Activated B cell treated with CpG ODN at 0.5 μM for 24 hours (primary cell): ENCODE measurements around the gene CABLES1. TPM values are rescaled to one million over a fixed set of nuclear protein-coding genes. Genes with fewer than 3 reads are reported as not detected.

ENCODE experiments used
- ATAC-seq: fragments of 200-7000 bp; cut with Tn5 transposase; one replicate; pipeline ENCODE4 v1.10.0; 2021; ENCODE audit warnings: low read depth, mild to moderate bottlenecking, moderate library complexity
- CTCF ChIA-PET: fragments of 350-600 bp; sonication (Branson Sonifier 250); formaldehyde crosslinking; loops from one replicate; lab custom pipeline; 2021; ENCODE audit warnings: antibody characterized with exemption; lab: Charles Lee
- POLR2A ChIA-PET: fragments of 350-600 bp; sonication (Branson Sonifier 250); formaldehyde crosslinking; loops from one replicate; lab custom pipeline; 2021; ENCODE audit warnings: antibody characterized with exemption; lab: Charles Lee
- DNase-seq: peaks from one replicate; pipeline ENCODE4 v3.0.0; 2022
- H3K27ac Mint-ChIP-seq: one replicate; pipeline ENCODE4 v1.8.0; 2020; ENCODE audit warnings: mixed read lengths
- H3K27me3 Mint-ChIP-seq: one replicate; pipeline ENCODE4 v1.8.0; 2021; ENCODE audit warnings: mixed read lengths
- H3K36me3 Mint-ChIP-seq: one replicate; pipeline ENCODE4 v1.8.0; 2021; ENCODE audit warnings: low read depth, mixed read lengths
- H3K4me1 Mint-ChIP-seq: one replicate; pipeline ENCODE4 v1.8.0; 2021; ENCODE audit warnings: mixed read lengths
- H3K4me3 Mint-ChIP-seq: one replicate; pipeline ENCODE4 v1.8.0; 2020; ENCODE audit warnings: mild to moderate bottlenecking, mixed read lengths
- H3K9me3 Mint-ChIP-seq: one replicate; pipeline ENCODE4 v1.8.0; 2020; ENCODE audit warnings: mixed read lengths
- CTCF ChIP-seq: fragments of 200-600 bp; IDR thresholded peaks from one replicate; pipeline ENCODE4 v1.8.0; 2022; ENCODE audit warnings: antibody characterized with exemption, mild to moderate bottlenecking
- intact Hi-C: fragments of 100-400 bp; cut with micrococcal nuclease; formaldehyde crosslinking; loops from one replicate; pipeline ENCODE4 v1.15.1; 2024
- total RNA-seq: library from RNA; stranded (reverse); gene quantifications from 2 replicates; pipeline ENCODE4 v1.2.3, GENCODE V29; 2022

The CABLES1 gene
- total RNA-seq, 1 donor from 2014 or later: 32.3 TPM

GRCh38 chr18:23279931-23280330, 144.6 kb downstream of the CABLES1 start:
- TF ChIP-seq CTCF: no peak
- Mint-ChIP-seq H3K36me3 (peaks cover 10% of the 10 kb centered on the region), H3K9me3 (peaks cover 6% of the 10 kb centered on the region), H3K27me3 (no peaks in the 10 kb centered on the region), H3K4me1 (peaks cover 17% of the 10 kb centered on the region), H3K27ac (no peak overlapping the region), H3K4me3 (no peak overlapping the region)
- CTCF ChIA-PET: no interaction called here
- DNase-seq (no peak), ATAC-seq (no peak)
- POLR2A ChIA-PET: no interaction called here
- intact Hi-C loops: no loop called here

- peaks cover 6% of the 10 kb centered on the region for H3K9me3 Mint-ChIP-seq
- H3K4me1 Mint-ChIP-seq: peaks cover 17% of the 10 kb centered on the region
- CTCF ChIA-PET: no interaction called here
- POLR2A ChIA-PET: interaction anchor here (0.5 kb wide), 1 partner anchor 77 kb away, joined by 3 read pairs; no protein-coding TSS in a partner anchor
- H3K27ac Mint-ChIP-seq: no peak overlapping the region
- H3K27me3 Mint-ChIP-seq: no peaks in the 10 kb centered on the region
- DNase-seq (no peak), ATAC-seq (no peak)
- H3K36me3 Mint-ChIP-seq: peaks cover 10% of the 10 kb centered on the region
- H3K4me3 Mint-ChIP-seq: no peak overlapping the region
- no peak for TF ChIP-seq CTCF
- intact Hi-C loops: no loop called here
Observed at GRCh38 chr18:23280844-23281243, 145.6 kb downstream of the CABLES1 start.

GRCh38 chr18:23281626-23282436, 146.5 kb downstream of the CABLES1 start:
- Mint-ChIP-seq H3K4me3 (no peak overlapping the region), H3K27me3 (no peaks in the 10 kb centered on the region), H3K27ac (no peak overlapping the region), H3K36me3 (peaks cover 8% of the 10 kb centered on the region), H3K4me1 (peaks cover 17% of the 10 kb centered on the region), H3K9me3 (peaks cover 6% of the 10 kb centered on the region)
- POLR2A ChIA-PET: interaction anchor here (0.5 kb wide), 1 partner anchor 211 kb away, joined by 3 read pairs; no protein-coding TSS in a partner anchor
- intact Hi-C loops: no loop called here
- DNase-seq: no peak
- no peak for ATAC-seq
- CTCF ChIA-PET: no interaction called here
- TF ChIP-seq CTCF: no peak

GRCh38 chr18:23282437-23282781, 147.1 kb downstream of the CABLES1 start:
- no peaks in the 10 kb centered on the region for H3K27me3 Mint-ChIP-seq
- H3K4me1 Mint-ChIP-seq: peaks cover 17% of the 10 kb centered on the region
- H3K36me3 Mint-ChIP-seq: peaks cover 4% of the 10 kb centered on the region
- ChIA-PET POLR2A (no interaction called here), CTCF (no interaction called here)
- no peak for TF ChIP-seq CTCF
- intact Hi-C loops: no loop called here
- H3K9me3 Mint-ChIP-seq: peaks cover 3% of the 10 kb centered on the region
- H3K4me3 Mint-ChIP-seq: no peak overlapping the region
- no peak for ATAC-seq
- no peak overlapping the region for H3K27ac Mint-ChIP-seq
- DNase-seq: no peak

GRCh38 chr18:23283916-23284430, 148.7 kb downstream of the CABLES1 start:
- Mint-ChIP-seq H3K27ac (peak overlapping the region; percentile 26), H3K9me3 (no peaks in the 10 kb centered on the region), H3K27me3 (no peaks in the 10 kb centered on the region), H3K36me3 (no peaks in the 10 kb centered on the region), H3K4me3 (no peak overlapping the region), H3K4me1 (peaks cover 17% of the 10 kb centered on the region)
- DNase-seq (no peak), ATAC-seq (peak; percentile 83)
- ChIA-PET CTCF (no interaction called here), POLR2A (interaction anchor here (0.6 to 1.2 kb wide), 2 partner anchors 42 to 133 kb away, joined by 3 read pairs; no protein-coding TSS in a partner anchor)
- intact Hi-C loops: no loop called here
- TF ChIP-seq CTCF: no peak
